NAMALWA (cell line): ENCODE results near the gene EFCAB14.
"Not testable (repeated sequence)": the region's sequence is repeated elsewhere in the genome, so short reads cannot be mapped to it uniquely, and the experiment has no call there.

Experiments
- DNase-seq: peaks from one replicate; pipeline ENCODE4 v3.0.0-alpha.2; 2015; ENCODE audit warnings: low spot score

Gene EFCAB14, protein sequence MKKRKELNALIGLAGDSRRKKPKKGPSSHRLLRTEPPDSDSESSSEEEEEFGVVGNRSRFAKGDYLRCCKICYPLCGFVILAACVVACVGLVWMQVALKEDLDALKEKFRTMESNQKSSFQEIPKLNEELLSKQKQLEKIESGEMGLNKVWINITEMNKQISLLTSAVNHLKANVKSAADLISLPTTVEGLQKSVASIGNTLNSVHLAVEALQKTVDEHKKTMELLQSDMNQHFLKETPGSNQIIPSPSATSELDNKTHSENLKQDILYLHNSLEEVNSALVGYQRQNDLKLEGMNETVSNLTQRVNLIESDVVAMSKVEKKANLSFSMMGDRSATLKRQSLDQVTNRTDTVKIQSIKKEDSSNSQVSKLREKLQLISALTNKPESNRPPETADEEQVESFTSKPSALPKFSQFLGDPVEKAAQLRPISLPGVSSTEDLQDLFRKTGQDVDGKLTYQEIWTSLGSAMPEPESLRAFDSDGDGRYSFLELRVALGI

DNA sequence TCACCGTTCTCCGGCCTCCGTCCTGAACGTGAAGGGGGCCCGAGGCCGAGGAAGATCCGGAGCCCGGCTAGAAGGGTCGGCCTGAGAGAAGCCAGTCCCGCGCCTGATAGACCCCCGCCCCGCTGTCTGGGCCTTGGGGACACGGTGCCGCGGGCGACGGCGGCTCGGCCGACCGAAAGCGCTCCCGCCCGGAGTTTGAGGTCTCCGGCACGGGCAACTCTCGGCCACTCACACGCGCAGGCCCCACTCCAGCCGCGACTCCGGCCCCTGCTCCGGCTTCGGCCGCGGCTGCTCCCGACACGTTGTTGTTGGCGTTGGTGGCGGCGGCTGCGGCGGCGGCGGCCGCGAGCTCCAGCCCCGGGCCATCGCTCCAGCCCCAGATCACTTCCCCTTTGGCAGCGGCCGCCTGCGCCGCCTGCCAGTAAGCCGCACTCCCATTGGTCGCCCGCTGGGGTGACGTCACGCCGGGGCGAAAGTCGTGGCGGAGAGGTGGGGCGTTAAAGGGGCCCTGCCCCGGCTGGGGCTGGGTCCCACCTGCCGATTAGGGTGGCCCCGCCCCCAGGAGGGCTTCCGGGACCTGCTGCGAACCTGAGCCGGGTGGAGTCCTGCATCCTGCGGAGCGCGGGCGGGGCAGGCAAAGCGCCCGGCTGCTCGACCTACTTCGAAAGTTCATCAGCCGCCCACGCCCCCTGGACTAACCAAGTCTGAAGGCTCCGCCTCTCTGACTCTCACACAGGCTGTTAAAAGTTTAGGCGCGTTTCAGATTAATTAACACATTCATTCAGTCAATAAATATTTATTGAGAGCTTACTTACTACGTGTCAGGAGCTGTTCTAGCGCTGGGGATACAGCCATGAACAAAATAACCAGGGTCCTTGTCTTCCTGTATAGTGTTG is at the start of gene EFCAB14:
TSS of gene EFCAB14 (minus strand) at position 388 of the 896 bp plus-strand sequence. CDS start 1,027 bp downstream, outside the sequence.
- DNase-seq = peak; percentile 98

DNA sequence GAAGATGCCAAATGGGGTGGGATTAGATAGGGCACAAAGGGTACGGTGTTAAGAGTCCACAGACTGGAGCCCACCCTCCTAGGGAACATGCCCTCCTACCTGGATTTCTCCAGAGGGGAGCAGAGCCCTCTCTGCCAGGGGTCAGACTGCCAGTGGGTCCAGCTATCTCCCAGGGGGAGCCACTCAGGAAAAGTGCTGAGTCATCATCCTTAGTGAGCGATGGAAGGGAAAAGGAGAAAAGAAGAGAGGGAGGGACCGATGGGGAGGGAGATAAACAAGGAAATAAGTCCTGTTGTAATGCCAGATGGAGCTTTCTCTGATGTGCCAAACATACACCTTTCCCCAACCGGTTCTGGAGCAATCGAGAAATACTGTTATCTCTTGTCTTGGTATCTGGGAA is 49.5 kb upstream of the EFCAB14 start:
- no peak for DNase-seq

DNA sequence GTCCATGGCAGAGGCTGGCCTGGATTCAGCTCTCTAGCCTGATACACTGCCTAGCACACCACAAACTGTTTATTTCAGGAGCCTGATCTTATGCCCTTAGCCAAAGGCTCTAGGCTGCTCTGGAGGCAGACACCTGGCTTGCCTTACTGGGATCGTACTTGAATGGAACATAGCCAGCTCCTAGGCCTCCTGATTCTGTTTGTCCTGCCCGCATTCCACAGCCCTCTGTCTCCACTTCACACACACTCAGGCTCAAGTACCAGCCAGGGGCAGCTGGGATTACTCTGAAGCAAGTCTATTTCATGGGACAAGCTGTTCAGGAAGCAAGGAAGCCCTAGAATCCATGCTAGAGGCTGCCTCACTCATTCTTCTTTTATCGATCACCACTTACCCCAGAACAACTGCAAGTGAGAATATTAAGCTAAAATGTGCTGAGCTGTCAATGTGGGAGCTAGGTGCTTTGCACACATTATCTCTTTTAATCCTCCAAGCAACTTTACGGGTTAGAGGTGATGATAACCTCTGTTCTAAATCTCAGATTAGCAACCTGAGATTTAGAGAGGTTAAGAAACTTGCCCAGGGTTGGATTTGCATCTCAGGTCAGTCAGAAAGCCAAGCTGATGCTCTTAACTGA is 48.9 kb upstream of the EFCAB14 start:
- no peak for DNase-seq

DNA sequence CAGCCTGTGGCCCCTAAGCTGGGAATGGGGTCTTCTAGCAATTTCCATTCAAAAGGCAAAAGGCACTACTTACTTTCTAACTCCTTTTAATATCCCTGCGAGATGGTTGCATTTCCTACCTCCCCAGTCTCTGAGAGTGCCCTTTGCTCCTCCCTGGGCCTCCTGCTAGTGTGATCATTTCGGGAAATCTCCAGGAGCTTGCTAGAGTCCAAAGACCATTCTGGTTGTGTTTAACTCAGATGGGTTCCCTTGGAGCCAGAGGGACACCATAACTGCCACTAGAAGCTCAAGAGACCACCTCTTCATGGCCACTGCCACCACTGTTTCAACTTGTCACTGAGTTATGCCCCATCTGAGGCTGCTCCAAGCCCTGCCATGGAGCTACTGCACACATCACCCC is 45.5 kb upstream of the EFCAB14 start:
- DNase-seq = no peak

DNA sequence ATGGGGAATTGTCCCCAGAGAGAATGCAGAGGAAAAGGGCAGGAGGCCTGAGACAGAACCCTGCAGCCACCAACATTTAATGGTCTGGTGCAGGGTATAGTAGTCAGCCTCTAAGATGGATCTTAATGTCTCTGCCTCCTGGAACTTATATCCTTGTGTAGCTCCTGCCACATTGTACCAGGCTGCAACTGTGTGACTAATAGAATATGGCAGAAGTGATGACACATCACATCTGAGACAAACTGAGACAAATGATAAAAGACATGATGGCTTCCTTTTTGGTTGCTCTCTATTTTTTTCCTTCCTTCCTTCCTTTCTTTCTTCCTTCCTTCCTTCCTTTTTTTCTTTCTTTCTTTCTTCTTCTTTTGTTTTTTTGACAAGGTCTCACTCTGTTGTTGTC is 42.8 kb upstream of the EFCAB14 start:
- no peak for DNase-seq

DNA sequence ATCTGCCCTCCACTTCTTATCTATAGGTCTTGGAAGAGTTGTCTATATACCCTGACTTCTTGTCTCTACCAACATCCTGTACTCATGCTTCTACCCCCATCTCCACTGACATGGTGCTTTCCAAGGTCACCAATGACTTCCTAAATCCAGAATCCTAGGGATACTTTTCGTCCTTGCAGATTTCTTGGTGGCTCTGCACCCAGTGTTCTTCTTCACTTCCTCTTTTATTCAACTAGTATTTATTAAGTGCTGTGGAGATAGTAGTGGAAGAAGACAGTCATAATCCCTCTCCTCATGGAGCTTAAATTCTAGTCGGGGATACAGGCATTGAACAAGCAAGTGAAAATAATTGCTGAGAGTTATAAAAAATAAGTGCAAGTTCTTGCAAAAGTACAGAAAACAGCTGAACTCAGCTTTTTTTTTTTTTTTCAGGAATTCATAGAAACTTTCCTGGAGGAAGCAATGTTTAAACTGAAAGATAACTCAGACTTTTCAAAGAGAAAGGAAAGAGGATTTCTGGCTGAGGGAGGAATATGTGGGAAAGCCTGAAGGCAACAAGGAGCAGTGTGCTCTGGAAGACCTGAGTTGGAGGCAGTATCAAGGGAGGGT is 41.7 kb upstream of the EFCAB14 start:
- no peak for DNase-seq

DNA sequence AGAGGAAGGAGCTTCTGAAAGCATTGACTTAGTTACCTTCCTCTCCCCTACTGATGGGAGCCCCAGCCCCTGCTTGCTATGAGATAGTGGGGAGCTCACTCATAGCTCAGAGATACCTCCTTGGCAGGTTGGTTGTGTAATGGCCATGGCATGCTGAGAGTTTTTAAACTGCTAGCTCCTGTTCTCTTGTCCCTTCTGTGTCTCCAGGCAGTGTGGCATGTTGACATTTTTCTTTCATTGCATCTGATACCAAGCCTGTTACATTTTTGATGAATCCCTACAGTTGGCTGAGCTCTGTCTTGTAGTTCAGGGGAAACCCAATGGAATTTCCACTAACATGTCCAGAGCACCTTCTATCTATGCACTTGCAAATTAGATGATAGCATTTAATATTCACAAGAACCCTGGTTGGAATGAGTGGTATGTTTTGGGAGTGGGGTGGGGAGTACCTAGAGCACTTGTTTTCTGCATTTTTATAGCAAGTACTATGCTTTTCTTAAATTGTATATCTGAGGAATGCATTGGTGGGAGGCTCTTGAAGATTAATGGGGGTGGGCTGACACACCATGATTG is 39.1 kb upstream of the EFCAB14 start:
- DNase-seq = no peak

DNA sequence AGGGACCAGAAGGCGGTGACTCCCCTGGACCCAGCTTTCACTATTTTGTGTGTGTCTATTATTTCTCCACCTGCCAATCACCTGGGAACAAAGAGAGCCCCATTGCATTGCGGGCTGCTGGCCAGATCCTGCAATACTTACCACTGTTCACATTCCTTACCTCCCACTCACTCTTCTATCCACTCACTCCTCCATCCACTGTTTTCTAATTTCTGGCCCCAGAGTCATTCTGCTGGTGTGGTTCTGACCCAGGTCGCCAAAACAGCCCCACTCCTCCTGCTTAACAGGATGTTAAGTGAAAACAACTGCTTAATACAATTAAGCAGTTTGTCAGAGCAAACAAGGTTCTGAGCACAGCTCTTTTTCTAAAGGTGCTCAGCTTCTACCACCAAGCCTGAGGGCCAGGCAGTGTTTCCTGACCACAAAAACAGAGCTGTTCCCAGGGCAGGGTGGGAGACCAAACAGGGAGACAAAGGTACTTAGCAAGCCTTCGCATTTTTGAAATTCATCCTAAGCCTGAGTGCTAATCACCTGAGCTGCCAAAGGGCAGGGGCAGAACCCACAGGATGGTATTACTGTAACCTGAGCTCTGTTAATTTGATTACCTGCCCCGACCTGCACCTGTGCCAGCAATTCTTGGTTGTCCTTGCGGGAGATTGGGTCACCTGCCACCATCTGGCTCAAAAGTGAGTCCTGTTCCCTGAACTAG is 38.5 kb upstream of the EFCAB14 start:
- DNase-seq = no peak

DNA sequence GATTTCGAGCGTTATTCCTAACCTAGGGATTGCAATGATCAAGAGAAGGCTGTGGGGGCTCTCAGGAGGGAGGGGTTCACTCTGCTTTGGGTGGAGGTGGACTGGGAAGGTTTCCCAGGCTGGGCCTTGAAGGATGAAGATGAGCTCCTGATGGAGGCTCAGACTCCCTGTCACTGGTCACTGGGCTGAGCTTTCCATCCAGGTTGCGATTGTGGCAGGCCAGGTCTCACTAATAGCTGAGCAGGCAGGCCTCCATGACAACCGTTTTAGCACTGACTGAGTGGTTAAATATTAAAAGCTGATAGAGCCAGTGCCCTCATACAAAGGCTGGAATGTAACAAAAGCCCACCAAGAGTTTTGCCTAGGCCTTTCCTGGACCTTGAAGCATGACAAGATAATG is 36.2 kb upstream of the EFCAB14 start:
- DNase-seq = no peak

DNA sequence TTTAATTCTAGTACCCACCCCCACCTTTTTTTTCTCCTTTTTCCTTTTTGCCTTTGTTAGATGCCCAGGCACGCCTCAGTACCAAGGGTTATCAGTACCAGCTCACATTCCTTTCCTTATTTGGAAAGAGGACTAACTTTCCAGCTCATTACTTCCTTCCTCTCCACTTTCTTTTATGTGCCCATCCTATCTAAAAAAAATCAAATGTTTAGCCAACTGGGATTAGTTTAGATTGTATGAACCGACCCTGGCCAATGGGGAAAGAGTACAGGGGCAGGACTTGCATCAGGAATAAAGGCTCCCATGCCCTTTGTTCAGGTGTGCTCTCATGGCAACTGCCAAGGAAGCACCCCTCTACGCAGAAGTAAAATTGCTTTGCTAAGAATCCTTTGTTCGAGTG is 35.8 kb upstream of the EFCAB14 start:
- DNase-seq = not testable (repeated sequence)

DNA sequence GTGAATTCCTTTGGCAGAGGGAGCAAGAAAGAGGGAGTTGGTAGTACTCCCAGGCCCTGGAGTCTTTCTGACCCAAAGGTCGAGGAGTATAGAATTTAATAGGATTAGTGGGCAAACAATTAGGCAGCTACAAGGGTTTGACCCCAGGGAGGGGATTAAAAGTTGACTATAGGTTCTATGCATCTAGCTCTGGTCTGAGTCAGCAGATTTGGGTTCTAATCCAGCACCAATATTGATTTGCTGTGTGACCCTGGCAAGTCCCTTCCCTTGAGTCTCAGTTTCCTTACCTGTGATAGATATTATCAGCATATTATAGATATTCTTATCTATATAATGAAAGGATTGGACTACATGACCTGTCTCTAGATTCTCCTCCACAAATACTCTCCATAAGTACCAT is 35.1 kb upstream of the EFCAB14 start:
- no peak for DNase-seq

DNA sequence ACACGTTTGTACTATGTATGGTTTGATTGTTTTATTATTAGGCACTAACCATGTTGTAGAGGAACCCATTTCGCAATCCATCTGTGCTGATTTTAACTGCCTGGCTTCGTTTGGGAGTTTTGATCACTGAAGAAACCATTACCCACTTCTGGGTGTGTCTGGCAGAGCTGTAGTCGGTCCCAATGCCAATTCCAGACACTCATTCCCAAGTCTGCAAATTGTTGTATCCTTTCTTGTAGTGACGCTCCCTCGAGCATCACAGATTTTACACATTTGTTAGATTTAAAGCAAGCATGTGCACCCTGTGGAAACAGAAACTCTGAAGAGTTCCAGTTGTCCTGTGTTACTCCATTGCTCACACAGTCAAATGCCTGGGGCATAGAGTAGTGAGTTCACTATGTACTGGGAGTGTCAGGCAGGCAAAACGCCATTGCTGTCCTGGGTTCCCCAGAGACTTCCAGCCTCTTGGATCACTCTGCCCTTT is 31.0 kb upstream of the EFCAB14 start:
- no peak for DNase-seq

DNA sequence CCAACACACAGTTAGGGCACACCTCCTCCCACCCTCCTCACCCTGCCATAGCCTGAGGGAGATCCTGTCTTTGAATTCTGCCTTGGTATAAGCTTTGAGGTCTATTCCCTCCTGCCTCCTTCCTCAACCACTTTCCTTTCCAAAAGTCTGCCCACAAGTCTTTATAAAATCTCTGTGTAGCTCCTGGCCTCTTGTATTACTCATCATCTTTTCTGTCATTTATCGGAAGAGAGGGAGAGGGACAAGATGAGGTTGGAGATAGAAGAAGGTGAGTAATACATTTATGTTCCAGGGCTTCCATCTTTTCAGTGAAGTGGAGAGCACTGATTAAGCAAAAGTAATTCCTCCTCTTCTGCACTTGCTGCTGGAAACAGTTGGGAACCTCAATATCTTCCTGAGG is 30.5 kb upstream of the EFCAB14 start:
- DNase-seq = no peak

DNA sequence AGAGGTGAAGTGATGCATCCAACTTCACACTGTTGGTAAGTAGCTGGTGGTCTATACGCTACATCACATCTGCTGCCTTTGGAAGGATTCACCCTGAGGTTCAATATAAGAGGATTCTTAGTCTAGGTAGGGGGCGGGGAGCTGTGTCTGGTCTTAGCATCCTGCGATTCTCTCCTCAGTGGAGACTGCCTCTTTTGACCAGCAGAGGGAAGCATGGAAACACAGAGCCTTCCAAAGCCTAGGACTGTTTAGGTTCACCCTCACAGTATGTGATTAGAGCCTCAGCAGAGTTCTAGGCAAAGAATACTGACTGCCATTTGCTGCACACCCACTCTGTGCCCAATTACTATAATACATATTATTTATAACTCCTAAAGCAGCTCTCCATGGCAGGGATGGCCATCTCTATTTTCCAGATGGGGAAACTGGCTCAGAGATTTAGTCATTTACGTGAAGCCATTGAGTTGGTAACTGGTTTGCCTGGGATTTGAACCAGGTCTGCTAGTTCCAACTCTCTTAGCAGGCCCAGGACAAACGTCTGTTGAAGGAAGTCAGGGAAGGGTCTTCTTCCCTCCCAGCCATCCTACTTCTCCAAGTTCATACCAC is 28.9 kb upstream of the EFCAB14 start:
- peak; percentile 37 for DNase-seq

DNA sequence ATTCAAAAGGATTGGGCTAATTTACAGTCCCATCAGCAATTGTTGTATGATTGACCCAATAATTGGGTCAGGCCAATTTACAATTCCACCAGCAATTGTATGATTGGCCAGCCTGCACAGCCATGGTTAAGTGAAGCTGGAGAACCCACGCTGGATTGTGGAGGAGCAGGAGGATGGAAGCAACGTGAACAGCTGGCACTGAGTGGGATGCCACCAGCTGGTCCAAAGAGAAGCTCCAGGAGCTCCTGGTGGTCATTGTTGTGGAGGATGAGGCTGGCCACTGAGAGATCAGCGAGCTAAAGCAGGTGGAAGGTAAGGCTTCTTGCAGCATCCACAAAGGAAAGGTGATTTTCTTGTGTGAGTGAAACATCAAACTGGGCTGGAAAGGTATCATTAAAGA is 23.2 kb upstream of the EFCAB14 start:
- DNase-seq = no peak

DNA sequence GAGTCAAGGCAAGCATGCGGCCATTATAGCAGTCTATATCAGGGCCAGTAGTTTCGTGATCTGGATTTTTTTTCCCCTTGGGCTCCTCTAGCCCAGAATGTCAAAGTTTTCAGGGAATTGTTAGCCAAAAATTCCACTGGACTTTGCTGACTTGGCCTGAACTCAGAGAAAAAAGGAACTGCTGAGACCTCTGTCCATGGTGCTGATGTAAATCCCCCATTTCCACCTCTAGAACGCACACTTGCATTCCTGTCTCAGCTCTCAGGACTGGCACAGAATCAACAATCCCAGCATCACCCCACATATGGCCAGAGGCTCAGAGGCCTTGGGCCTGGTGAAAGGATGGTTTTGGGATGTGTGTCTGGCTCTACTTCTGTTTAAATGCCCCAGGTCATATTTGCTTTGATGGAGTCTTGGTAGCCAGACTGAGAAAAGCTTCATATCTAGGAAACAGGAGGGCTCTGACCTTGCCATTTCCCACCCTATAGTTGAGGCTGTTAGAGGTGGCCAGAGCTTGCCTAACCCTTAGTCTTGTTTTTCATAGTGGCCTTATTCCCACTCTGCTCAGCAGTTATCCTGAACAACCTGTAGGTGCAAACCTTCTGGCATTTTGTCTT is 16.9 kb upstream of the EFCAB14 start:
- DNase-seq = peak; percentile 62

DNA sequence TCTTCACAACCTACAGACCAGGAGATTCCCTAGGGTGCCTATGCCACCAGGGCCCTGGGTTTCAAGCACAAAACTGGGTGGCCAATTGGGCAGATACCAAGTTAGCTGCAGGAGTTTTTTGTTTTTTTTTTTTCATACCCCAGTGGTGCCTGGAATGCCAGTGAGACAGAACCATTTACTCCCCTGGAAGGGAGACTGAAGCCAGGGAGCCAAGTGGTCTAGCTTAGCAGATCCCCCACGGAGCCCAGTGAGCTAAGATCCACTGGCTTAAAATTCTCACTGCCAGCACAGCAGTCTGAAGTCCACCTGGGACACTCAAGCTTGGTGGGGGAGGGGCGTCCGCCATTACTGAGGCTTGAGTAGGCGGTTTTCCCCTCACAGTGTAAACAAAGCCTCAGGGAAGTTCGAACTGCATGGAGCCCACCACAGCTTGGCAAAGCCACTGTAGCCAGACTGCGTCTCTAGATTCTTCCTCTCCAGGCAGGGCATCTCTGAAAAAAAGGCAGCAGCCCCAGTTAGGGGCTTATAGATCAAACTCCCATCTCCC is 9.5 kb upstream of the EFCAB14 start:
- not testable (repeated sequence) for DNase-seq

DNA sequence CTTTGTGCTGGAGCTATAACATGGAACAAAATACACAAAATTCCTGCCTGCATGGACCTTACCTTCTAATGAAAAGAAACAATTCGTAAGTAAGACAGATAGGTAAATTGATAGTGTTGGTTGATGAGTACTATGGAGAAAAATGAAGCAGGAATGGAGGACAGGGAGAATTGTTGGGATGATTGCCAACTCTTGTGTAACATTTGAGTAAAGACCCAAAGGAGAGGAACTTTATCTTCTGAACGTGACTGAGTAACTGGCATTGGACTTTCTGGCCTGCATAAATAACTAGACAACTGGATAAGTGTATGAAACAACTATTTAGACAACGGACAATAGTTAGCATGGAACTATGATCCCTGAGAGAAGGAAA is 6.8 kb upstream of the EFCAB14 start:
- DNase-seq = no peak

DNA sequence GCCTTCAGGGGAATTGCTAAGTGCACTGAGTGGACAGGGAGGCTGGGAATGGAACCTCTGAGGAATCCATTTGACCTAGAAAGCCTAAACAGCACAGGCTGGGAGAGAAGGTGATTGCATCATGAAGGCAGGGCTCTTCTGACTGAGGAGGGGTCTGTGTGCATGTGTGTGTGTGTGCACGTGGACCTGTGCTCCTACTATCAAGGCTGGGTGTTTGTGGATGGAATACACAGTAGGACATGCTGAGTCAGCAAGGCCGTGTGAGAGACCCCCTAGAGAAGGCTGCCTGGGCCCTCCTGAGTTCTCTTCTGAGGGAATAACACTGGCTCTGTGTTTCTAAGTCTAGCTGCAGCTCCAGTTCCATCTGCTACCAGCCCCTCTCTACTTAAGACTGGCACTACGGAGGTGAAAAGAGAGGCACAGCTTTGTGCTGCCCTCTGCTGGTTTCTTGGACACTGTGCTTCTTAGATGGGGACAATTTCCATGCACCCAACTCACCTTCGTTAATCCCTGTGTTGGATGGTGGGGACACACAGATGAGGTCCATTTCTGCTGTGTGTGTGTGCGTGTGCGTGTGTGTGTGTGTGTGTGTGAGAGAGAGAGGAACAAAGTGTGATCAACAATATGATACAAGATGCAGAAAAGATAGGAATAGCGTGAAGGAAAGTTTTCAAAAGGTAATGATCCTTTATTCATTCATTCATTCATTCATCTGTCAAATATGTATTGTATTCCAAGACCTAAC is 6.2 kb upstream of the EFCAB14 start:
- peak; percentile 84 for DNase-seq
